GM21390 (cell line): ENCODE data around the gene PCBP2.

Experiments
- ATAC-seq: cut with Tn5 transposase; IDR thresholded peaks from one replicate; pipeline ENCODE4 v1.9.1; 2021; ENCODE audit not compliant: unreplicated experiment

The PCBP2 gene

GRCh38 chr12:53492830-53493609 is 41.1 kb downstream of the PCBP2 start:
- peak; percentile 90 for ATAC-seq

GRCh38 chr12:53493610-53494391 is 41.9 kb downstream of the PCBP2 start:
- no peak for ATAC-seq

- ATAC-seq = no peak
These were observed 44.2 kb downstream of the PCBP2 start for GRCh38 chr12:53495903-53496751.

GRCh38 chr12:53496752-53497032 is 44.8 kb downstream of the PCBP2 start:
- no peak for ATAC-seq

- no peak for ATAC-seq
These were observed 45.6 kb downstream of the PCBP2 start for GRCh38 chr12:53497461-53497860.

GRCh38 chr12:53498235-53498630 is 46.3 kb downstream of the PCBP2 start:
- ATAC-seq = no peak

- no peak for ATAC-seq
These were observed 47.6 kb downstream of the PCBP2 start, which contains the start of gene MAP3K12 for GRCh38 chr12:53499266-53500141. TSS of gene MAP3K12 (minus strand) at chr12:53499458. CDS start at chr12:53487391, 12,067 bp downstream.

- no peak for ATAC-seq
These were observed 48.4 kb downstream of the PCBP2 start for GRCh38 chr12:53500142-53500775.

- ATAC-seq = peak; percentile 74
These were observed 49.1 kb downstream of the PCBP2 start, which contains the start of gene TARBP2 for GRCh38 chr12:53500776-53501614. TSS of gene TARBP2 (plus strand) at chr12:53501283. CDS start at chr12:53501409, 126 bp downstream.

GRCh38 chr12:53501615-53502181 is 49.8 kb downstream of the PCBP2 start:
- no peak for ATAC-seq

GRCh38 chr12:53502331-53502730 is 50.4 kb downstream of the PCBP2 start:
- ATAC-seq = no peak

GRCh38 chr12:53502983-53503728 is 51.3 kb downstream of the PCBP2 start:
- ATAC-seq = no peak

GRCh38 chr12:53504004-53504920 is 52.4 kb downstream of the PCBP2 start:
- ATAC-seq = no peak

- no peak for ATAC-seq
These were observed 53.2 kb downstream of the PCBP2 start for GRCh38 chr12:53505086-53505485.

GRCh38 chr12:53505555-53506449 is 53.9 kb downstream of the PCBP2 start:
- no peak for ATAC-seq

- ATAC-seq = no peak
These were observed 54.5 kb downstream of the PCBP2 start for GRCh38 chr12:53506450-53506785.
